GM10266 (cell line): ENCODE results near the gene SOBP.

Experiments used
- DNase-seq: peaks from one replicate; pipeline ENCODE4 v3.0.0; 2012; ENCODE audit errors: extremely low spot score
- CTCF ChIP-seq: IDR thresholded peaks from 2 replicates; pipeline ENCODE4 v1.5.1; 2012; ENCODE audit warnings: mild to moderate bottlenecking, low read depth; ENCODE audit not compliant: control insufficient read depth, insufficient read depth; ENCODE audit errors: missing control alignments

The SOBP gene

DNA sequence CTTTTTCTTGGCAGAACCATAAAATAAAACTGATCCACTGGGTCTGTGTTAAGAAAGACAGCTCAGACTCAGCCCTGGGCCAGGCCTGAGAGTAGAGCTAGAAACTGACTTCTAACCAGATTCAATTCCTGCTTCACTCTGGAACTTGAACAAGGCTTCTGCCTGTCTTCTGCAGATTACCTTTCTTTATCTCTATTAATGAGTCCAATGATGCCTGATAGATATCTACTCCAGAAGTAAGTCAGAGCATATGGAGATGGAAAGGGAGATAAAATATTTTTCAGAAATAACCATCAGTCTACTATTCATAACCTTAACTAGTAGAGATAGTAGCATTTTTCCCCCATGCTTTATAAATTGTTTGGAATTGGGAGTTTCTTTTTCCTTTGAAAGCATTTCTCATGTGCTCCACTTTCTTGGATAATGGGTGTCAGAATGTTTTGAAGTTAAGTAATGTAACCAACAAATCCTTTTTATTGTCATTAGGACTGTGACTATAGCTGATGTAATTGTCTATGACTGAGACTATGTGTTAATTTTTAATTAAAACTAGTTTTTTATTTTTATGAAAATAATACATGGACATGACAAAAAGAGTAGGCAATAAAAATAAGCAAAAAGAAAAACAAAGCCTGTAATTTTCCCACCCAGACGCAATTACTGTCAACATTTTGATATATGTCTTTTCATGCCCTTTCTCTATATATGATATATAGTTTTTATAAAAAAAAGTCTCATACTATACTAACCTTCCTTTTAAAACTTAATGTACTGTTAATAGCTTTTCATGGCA is 7.2 kb downstream of the SOBP start:
- TF ChIP-seq CTCF: no peak
- DNase-seq: no peak

DNA sequence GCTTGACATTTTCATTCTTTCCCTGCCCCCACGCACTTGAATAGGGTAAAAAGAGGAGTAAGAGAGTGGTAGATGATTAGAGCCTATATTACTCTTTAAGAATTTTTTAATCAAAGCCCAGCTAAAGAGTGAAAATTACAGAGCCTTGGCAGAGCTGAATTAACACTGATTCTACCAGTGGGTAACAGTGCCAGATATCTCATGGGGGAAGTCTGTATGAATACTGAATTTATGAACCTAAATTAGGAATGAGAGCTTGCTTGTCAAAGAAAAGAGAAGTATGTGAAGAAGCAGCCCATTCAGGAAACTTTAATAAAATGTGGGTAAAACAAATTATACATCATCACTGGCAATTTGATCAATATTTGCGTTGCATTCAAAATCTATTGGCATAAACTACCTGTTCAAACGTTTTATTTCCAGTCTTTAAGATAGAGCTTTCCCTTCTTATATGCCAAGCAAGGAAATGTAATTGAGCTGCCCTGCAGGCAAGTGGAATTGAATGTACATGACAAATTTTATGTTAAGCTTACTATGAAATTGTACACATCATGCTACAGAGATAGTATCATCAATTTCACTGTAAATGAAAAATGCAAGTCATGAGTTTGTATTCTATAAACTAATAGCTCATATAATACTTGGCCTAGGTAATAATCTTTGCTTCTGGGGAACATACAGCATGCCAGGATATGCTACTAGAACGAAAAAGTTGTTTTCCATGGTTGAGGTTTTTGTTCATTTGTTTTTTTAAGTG is 14.5 kb downstream of the SOBP start:
- no peak for TF ChIP-seq CTCF
- no peak for DNase-seq

DNA sequence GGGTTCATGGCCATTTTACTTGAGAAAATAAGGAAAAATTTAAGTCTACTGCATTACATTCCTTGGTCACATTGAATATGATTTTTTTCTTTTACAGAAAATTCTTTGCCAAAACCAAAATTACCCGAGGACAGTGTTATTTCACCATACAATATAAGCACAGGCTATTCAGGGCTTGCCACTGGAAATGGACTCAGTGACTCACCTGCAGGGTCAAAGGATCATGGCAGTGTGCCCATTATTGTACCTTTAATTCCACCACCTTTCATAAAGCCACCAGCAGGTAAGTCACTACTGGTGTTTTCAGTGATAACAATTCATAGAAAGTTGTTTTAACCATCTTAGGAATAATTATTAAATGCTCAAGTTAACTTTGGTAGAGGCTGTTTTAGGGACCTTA is 16.2 kb downstream of the SOBP start:
- TF ChIP-seq CTCF: no peak
- DNase-seq: no peak

- DNase-seq: no peak
- TF ChIP-seq CTCF: no peak
Observed at GRCh38 chr6:107509506-107509905, 19.6 kb downstream of the SOBP start.

- no peak for TF ChIP-seq CTCF
Observed at GRCh38 chr6:107510108-107510507, 20.2 kb downstream of the SOBP start.

GRCh38 chr6:107511511-107511993 is 21.6 kb downstream of the SOBP start:
- no peak for DNase-seq
- no peak for TF ChIP-seq CTCF

More at GRCh38 chr6:107510108-107510507, 20.2 kb downstream of the SOBP start:
- no peak for DNase-seq

- TF ChIP-seq CTCF: no peak
Observed at GRCh38 chr6:107513214-107513613, 23.3 kb downstream of the SOBP start.

More at GRCh38 chr6:107513214-107513613, 23.3 kb downstream of the SOBP start:
- no peak for DNase-seq
